GM21515 (cell line): ENCODE data around the gene GZMM.
"Not testable (repeated sequence)": the region's sequence is repeated elsewhere in the genome, so short reads cannot be mapped to it uniquely, and the experiment has no call there.

ENCODE experiments used
- ATAC-seq: cut with Tn5 transposase; IDR thresholded peaks from one replicate; pipeline ENCODE4 v1.9.1; 2021; ENCODE audit not compliant: unreplicated experiment

GZMM gene

GRCh38 chr19:580274-580835 is 36.5 kb downstream of the GZMM start:
- no peak for ATAC-seq

GRCh38 chr19:581399-582111 is 37.7 kb downstream of the GZMM start:
- no peak for ATAC-seq

GRCh38 chr19:582497-583197 is 38.8 kb downstream of the GZMM start:
- ATAC-seq = no peak

- no peak for ATAC-seq
These were observed 39.5 kb downstream of the GZMM start for GRCh38 chr19:583198-583967.

- ATAC-seq = no peak
These were observed 40.1 kb downstream of the GZMM start for GRCh38 chr19:583968-584239.

GRCh38 chr19:584240-585001 is 40.6 kb downstream of the GZMM start:
- ATAC-seq = no peak

GRCh38 chr19:585146-585545 is 41.3 kb downstream of the GZMM start:
- not testable (repeated sequence) for ATAC-seq

GRCh38 chr19:585551-586110 is 41.8 kb downstream of the GZMM start:
- no peak for ATAC-seq

GRCh38 chr19:588093-588740 is 44.4 kb downstream of the GZMM start:
- no peak for ATAC-seq

- no peak for ATAC-seq
These were observed 45.2 kb downstream of the GZMM start for GRCh38 chr19:588741-589692.

GRCh38 chr19:589693-590395 is 46.0 kb downstream of the GZMM start, which contains the start of gene HCN2:
Gene HCN2, plus strand, starts transcription at chr19:589881. Its CDS starts 65 bp downstream, at chr19:589946.
- ATAC-seq = no peak

- ATAC-seq = no peak
These were observed 46.5 kb downstream of the GZMM start for GRCh38 chr19:590396-590745.

GRCh38 chr19:590750-591098 is 46.9 kb downstream of the GZMM start:
- no peak for ATAC-seq

- no peak for ATAC-seq
These were observed 47.5 kb downstream of the GZMM start for GRCh38 chr19:591099-591958.

GRCh38 chr19:592101-592500 is 48.2 kb downstream of the GZMM start:
- ATAC-seq = no peak

- no peak for ATAC-seq
These were observed 49.2 kb downstream of the GZMM start for GRCh38 chr19:593055-593454.

GRCh38 chr19:593505-593904 is 49.7 kb downstream of the GZMM start:
- ATAC-seq = no peak
